ENCODE data around the gene FADS2.

DNA sequence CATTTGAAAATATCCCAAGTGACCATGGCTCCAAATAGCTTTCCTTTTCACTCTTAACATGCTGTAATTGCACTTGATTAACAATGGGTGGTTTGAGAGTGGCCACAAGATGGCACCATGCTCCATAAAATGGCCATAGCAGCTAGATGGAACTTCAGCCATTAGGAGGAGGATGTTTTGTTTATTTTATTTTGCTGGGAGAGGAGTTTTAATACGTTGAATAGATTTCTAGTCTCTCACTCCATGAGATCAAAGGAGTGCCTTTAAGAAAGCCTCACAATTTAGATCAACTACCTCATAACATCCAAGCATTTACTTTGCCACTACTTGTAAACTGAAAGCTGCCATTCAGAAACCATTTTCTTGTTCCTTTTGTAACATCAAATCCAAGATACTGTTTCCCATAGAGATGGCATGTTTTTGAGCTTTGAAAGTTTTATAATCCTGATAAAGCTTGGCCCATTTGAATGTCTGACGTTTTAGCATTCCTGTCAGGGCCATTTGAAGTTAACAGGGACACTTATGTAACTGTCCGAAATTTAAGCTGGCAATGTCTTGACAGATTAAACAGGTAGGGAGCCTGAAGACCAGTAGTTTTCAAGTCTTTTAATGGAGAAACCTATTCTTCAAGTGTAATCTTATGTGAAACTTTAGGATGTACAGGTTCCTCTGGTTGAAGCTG is 30.7 kb upstream of the FADS2 start:
- TF ChIP-seq, protein P1, sequence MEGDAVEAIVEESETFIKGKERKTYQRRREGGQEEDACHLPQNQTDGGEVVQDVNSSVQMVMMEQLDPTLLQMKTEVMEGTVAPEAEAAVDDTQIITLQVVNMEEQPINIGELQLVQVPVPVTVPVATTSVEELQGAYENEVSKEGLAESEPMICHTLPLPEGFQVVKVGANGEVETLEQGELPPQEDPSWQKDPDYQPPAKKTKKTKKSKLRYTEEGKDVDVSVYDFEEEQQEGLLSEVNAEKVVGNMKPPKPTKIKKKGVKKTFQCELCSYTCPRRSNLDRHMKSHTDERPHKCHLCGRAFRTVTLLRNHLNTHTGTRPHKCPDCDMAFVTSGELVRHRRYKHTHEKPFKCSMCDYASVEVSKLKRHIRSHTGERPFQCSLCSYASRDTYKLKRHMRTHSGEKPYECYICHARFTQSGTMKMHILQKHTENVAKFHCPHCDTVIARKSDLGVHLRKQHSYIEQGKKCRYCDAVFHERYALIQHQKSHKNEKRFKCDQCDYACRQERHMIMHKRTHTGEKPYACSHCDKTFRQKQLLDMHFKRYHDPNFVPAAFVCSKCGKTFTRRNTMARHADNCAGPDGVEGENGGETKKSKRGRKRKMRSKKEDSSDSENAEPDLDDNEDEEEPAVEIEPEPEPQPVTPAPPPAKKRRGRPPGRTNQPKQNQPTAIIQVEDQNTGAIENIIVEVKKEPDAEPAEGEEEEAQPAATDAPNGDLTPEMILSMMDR (IDR thresholded peaks at IDR 0.05): peak; percentile 78 to 91 (median 86)
- no peak for TF ChIP-seq POLR2A (IDR thresholded peaks at IDR 0.05)
